Measurements from ENCODE around the gene CD200. TPM values are rescaled to one million over a fixed set of nuclear protein-coding genes. Genes with fewer than 3 reads are reported as not detected.

CD200 gene
- total RNA-seq, 1 donor from 2014 or later, result 3.2 TPM

DNA sequence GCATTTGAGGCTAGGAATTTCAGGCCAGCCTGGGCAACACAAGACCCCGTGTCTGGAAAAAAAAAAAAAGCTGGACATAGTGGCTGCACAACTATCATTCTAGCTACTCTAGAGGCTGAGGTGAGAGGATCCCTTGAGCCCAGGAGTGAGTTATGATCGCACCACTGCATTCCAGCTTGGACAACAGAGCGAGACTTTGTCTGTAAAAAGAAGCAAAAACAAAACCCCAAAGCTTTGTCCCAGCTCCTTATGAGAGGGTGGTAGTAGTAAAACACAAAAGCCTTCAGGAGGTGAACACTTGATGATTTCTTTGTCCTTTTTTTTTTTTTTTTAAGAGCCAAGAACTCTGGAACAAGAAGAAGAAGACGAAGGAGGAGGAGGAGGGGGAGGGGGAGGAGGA is 1.1 kb upstream of the CD200 start:
- DNase-seq (ENCODE audit: low read depth in 2 of 2), result no peak

DNA sequence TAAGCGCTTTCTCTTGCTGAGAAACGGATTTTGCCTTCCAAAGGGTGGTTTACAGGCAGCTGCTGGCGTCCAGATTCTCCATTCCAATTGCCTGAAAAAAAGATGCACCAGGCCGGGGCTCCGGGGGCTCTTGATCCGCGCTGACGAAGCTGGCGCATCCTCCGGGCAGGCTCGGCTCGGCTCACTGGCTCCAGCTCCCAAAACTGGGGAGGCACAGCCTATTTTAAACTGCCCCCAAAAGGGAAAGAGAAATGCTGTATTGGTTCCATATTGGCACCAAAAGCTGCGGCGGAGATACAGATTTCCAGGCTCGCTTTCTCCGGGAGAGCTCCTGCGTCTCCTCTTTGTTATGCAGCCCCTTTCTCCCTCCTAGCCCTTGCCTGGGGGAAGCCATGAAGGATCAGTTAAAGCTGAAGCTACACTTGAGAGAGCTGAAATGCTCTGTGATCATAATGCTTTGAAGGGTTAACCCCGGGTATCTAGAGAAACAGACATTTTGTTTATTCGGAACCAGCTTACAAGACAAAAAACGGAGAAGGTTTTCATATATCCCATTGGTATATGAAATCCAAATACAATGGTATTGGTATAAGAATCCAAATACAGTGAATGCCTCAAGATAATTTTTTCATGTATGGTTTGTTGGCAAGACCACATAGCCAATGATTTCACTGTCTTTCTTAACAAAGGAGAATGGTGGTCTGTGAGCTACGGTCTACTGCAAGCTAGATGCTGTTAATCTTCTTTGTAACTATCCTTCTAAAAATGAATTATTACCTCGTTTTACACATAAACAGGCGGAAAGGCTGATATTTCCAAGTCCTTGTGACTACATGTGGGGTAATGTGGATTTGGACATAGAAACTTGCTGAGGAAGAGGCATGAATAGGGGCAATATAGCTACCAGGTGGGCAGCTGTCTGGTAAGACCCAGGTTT is 693 bp downstream of the CD200 start:
- DNase-seq (ENCODE audit: low read depth in 2 of 2), result no peak

DNA sequence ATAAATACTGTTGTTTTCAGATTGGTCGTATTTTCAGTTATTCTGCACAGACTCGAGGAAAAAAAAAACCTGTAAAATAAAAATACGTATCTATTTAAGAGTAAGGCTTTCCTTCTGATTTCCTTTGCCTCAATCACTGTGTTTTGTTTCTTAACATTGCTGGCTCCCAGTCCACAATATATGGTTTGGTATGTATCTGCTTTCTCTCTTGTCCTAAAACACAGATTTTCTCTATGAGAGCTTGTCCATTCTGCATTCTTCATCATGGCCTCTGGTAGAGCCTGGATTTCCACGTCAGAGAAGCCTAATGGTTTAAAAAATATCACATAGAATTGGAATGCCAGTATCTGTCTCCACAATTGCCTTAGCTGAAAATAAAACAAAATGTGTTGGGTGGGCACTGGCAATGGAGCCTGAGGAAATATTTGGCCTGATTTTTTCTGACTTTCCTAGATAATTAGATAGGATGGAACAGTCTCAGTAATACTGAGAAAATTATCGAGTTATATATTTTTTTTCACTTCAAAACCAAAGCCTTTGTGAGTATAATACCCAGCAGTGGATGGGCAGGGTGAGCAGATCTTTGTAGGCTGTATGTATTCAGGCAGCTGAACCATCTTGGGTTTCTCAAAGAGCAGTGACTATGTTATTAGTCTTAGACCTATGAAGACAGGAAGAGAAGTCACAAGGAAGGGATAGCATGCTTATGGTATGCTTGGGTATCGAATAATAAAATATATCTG is 1.9 kb downstream of the CD200 start:
- DNase-seq (ENCODE audit: low read depth in 2 of 2), result no peak

DNA sequence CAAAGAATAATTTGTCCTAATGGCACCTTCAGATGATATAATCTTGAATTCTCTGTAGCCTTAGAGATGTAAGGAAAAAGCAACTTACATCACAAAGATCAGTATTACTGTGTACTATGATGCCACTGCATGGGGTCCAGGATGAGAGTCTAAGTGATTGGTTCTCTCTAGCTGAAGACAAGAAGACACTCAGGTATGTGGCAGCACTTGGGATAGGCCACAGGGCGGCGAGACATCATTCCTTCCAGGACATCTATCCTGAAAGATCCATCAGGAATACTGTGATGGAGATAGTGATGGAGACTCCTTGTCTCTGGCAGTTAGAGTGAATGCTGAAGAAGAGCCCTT is 2.5 kb downstream of the CD200 start:
- DNase-seq (ENCODE audit: low read depth in 2 of 2), result no peak

DNA sequence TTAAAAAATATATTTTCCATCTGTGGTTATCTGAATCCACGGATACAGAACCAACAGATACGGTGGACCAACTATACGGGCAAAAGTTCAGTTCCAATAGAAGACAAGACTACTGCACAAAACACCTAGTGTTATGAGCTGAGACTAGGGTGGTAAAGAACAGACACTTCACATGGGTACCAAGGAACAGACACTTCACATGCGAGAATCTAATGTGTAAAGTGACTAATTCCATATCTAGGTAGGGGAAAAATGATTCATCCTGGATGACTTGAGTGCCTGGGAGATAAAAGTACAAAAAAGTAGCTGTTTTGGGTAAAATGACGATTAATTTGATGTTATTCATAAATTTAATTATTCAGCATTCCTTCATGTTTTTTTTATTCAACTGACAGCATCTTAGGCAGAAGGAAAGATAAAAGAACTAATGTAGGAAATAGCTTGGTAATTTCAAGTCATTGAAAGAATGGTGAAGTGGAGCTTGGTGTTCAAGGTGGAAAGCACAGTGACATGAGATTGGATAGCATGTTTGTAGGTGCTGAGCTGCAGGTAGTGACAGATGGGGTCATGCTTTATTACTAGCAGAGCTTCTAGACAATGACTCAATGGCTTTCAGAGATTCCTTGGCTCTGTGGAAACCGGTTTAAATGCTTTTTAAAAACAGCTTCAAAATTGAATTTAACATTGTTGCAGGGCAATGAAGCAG is 5.2 kb downstream of the CD200 start:
- no peak for DNase-seq (ENCODE audit: low read depth in 2 of 2)

DNA sequence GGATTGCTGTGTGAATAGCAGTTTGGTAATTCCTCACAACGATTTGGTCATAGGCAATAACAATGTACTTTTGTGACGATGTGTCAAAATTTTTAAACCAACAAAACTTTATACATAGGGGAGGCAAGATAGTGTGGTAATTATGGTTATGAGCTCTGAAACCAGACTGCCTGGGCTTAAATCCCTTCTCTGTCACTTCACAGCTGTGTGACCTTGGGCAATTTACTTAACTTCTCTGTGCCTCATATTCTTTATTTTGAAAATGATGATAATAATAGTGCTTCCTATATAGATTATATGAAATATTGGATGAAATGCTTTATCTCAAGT is 5.7 kb downstream of the CD200 start:
- no peak for DNase-seq (ENCODE audit: low read depth in 2 of 2)

DNA sequence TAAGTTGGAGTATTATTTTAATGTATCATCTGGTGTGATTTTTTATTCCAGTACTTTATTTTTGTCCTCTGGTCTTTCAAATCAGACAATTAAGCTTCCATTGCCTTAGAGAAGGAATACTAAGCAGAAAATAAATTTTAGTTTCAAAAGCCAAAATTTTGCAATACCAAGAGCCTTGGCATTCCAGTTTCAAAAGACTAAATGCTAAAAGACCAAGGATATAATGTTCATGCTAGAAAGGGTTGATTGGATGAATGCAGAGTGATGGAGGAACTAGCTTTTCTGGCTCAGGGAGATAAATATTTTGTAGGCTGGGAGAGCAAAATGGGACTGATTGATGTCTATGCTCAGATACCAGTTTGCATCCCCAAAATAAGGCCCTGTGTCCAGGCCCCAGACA is 6.2 kb downstream of the CD200 start:
- DNase-seq (ENCODE audit: low read depth in 2 of 2), result no peak

DNA sequence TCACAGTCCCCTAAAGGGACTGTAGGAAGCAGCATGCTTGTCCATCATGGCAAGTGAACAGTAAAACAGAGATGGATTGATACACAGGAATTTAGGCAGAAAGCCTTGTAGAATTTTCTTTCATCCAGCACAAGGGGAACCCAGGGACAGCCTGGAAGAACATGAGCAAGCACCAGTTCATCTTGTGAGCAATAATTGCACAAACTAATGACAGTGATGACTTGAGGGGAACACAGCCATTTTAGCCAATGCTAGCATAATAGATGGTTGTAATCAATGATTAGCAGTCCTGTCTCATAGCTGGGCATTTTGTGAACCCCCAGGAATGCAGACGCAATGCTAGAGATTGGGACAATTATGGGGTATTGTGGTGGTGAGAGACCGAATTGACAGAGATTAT is 6.7 kb downstream of the CD200 start:
- no peak for DNase-seq (ENCODE audit: low read depth in 2 of 2)

DNA sequence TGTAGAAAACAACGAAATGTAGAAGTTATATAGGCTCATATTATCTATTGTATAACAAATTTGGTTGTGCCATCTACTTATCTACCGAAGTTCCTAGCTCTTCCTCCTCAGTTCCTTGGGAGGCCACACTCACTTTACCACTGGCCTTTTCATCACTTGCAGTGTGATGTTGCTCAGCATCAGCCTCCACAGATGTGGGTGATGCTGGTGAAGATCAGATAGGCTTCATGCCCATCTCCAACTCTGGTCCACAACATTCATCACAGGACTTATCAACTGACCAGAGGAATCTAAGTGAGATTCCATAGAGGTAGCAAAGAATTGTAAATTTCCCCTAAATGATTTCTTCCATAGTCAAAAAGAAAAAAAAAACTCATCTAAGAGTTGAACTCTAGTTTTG is 8.4 kb downstream of the CD200 start:
- no peak for DNase-seq (ENCODE audit: low read depth in 2 of 2)

DNA sequence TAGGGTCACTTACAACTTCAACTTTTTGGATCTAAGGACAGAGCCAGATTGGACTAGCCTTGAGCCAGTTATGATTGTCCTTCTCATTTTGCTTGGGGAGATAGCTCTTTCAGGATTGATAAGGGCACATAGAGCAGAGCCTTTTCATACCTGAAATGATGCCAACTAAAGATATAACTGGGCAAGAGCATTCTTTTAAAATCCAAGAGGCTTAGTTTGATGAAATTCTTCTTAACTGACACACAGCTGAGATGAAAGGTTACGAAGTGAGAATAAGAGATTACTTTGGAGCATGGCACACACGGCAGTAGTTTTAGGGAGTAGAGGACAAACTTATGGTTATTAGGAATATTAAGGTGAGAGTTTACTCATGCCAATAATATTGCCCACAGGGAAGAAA is 12.7 kb downstream of the CD200 start:
- no peak for DNase-seq (ENCODE audit: low read depth in 2 of 2)

DNA sequence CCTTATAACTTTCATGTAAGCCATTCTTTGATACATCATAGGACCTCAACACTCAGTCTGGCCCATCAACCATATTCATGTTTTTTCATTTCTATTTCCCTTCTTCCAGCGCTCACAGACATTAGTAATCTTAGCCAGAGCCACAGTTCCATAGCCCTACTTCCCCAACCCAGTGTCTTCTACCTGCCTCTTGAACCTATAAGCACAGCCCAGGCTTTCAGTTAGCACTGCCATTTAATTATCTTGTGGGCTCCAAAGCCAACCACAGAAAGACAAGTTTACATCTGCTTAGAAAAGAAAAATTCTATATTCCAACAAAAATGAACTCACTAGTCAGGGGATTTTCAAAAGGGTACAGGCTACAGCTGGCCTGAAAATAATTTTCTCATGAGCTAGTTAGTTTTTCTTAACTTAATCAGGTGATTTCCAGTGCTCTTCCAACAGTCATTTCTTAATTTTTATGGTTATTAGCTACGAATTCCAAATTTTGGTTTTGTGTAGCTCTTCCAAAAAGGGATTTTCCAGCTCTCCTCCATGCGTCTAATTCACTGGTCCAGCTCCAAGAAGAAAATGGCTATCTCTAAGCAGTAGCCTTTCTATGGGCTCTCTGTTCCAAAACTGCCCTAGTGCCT is 13.7 kb downstream of the CD200 start:
- DNase-seq (ENCODE audit: low read depth in 2 of 2), result no peak

DNA sequence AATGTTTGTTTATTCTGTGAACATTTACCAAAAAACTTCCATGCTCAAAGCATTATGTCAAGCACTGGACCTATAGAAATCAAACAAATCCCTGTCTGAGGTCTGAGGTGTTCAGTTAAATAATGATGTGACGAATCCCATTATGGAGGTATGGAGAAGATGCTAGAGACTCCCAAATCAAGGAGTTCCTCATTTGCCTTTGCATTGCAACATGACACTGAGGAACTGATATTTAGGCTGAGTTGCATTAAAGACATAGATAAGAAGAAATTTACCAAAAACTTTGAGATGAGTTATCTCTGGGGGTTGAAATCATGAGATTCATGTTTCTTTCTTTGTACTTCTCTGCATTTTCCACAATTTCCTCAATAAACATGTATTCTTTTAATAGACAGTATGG is 16.0 kb downstream of the CD200 start:
- DNase-seq (ENCODE audit: low read depth in 2 of 2), result no peak

DNA sequence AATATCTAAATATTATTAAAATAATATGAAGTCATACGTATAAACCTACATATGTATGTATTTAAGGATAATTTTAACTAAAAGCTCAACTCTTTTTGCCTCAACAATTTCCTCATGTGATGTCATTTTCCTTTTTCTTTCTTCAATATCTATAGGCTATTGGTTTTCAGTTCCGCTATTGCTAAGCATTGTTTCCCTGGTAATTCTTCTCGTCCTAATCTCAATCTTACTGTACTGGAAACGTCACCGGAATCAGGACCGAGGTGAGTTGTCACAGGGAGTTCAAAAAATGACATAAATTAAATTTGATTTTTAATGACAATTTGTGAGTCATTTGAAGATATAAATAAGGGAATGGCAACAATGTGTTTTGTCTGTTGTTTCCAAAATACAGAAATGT is 16.6 kb downstream of the CD200 start:
- DNase-seq (ENCODE audit: low read depth in 2 of 2), result no peak

DNA sequence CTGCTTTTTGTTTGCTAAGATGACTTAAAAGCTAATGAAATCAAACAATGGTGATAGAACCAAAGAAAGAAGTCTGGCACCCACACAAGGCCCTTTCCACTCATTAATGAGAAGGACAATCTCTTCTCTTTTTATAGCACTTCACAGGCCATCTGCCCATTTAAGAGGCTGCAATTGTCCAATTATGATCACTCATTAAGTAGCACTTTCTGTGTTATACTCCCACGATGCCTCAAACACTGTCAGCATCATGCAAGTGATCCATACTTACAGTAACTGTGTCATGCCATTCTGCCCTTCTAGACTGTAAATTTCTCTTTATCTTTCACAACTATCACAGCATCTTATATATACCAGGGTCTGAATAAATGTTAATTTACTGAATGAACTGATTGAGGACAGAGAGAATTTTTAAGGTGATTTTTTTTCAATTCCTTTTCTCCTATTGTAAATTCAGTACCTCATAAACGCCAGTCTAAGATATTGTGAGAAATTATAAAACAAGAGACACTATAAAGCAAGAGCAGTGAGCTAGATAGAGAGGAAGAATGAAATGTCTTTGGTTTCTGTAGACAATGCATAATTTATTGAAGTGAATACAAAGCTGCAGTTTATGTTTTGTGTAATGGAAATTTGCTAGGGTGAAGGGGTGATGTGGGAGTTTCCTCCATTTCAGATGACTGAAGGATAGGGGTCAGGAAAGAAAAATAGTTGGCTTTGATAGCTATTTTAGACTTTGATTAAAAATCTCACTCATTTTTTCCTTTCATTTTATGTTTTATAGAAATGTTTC is 17.3 kb downstream of the CD200 start:
- DNase-seq (ENCODE audit: low read depth in 2 of 2), result peak; percentile 70 to 92

DNA sequence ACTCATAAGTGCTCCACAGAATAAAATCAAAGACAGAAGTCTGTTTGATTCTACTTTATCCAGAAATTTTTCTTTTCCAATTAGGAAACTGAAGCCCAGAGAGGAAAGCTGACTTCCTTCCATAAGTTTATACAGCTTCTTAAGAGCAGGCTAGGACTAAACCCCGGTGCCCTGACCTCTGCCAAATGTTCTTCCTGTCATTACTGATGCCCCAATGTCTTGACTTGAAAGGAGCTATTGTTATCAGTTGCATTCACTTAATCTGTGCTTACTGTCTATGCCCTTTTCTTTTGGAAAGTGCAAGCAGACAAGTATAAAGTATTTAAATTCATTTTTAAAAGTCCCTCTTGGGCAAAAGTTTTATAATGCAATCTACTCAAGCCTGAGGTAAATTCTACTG is 18.1 kb downstream of the CD200 start:
- DNase-seq (ENCODE audit: low read depth in 2 of 2), result peak in 1 of 2 donors; percentile 75

DNA sequence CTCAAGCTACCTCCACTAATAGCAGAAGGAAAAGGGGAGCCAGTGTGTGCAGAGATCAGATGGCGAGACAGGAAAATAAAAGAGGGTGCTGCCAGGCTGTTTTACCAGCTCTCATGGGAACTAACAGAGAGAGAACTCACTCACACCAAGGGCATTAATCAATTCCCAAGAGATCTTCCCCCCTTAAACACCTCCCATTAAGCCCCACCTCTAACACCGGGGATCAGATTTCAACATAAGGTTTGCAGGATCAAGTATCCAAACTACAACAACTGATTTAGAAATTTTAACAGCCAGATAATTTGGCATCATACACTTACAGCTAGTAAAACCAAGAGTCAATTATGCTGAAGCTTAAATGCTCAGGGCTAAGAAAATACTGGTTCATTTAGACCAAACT is 18.9 kb downstream of the CD200 start:
- DNase-seq (ENCODE audit: low read depth in 2 of 2), result no peak

DNA sequence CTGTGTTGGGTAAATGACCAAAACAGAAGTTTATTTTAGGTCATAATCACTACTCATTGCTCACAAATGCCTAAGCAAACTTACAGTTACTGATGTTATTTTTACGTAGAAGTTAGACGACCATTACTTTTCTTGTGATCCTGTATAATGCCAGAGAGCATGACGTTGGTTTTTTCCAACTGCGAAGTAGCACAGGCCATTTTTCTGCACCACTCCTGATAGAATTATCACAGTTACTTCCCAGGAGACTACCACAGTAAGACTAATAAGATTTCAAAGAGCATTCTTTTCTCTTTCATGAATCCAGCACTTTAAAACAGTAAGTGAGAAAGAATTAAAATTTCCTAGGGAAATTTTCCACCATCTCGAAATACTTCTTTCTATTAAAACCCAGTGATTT is 19.8 kb downstream of the CD200 start:
- DNase-seq (ENCODE audit: low read depth in 2 of 2), result no peak

DNA sequence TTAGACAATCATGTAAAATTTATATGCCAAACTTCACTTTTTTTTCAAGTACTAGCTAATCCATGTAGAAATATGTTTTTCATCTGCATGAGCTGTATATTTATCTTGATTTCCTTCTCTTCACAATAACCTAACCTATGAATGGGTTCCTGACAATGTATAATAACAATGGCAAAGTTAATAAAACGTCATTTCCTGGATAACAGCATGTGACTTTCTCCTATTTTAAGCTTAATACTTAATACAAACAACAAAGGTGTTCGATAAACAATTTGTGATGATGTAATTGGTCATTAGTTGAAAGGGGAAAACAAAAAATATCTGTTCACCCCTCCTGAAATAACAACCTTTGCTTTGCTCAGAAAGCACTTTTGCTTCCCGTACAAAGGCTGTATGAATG is 20.4 kb downstream of the CD200 start:
- peak; percentile 76 to 84 for DNase-seq (ENCODE audit: low read depth in 2 of 2)

DNA sequence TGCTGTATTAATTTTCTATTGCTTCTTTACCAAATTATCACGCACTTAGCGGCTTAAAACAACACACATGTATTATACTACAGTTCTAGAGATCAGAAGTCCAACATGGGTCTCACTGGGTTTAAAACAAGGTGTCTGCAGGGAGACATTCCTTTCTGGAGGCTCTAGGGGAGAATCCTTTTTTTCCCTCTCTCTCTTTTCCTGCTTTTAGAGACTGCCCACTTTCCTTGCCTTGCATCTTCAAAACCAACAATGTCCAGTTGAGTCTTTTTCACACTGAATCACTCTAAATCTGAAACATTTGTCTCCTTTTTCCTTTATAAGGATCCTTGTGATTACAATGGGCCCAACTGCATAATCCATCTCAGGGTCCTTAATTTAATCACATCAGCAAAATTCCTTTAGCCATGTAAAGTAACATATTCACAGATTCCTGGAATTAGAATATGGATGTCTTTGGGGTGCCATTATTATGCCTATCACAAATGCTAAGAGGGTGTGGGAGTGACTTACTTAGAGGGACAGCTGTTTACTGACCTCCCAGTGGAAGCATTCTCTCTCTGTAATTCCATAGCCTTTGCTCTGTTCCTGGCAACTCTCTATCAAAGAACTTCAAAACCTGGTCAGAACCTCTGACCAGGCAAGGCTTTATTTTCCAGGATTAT is 21.8 kb downstream of the CD200 start:
- DNase-seq (ENCODE audit: low read depth in 2 of 2), result no peak

DNA sequence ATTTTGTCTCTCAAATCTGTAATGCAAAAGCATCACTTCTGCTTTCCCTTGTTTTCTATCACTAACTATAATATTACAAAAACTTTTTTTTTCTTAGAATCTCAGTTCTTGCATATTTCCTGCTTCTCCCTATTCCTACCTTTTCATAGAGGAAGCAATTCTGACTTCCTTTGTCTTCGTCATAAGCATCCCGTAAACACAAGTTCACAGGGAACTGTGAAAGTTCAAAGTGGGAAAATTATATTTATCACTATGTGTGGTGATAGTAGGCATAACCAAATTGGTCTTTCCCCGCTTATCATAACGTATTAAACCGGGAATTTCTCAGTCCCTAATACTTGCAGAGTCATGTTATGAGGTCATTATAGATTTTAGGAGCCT is 22.3 kb downstream of the CD200 start:
- peak; percentile 31 to 61 for DNase-seq (ENCODE audit: low read depth in 2 of 2)

Data from dermis microvascular lymphatic vessel endothelial cell (primary cell).